Measurements from ENCODE around the gene REG3G. TPM values are rescaled to one million over a fixed set of nuclear protein-coding genes. Genes with fewer than 3 reads are reported as not detected.

The REG3G gene
- total and polyA plus RNA-seq, 10 of the 15 experiments (the other 5 are each of a cell fraction or from before 2014, with no cell fraction given): 0.33 TPM; not detected in 9

- H4K20me1 ChIP-seq (ENCODE audit: control insufficient read depth, insufficient read depth): no peaks in the 10 kb centered on the region
- H3K27ac ChIP-seq (ENCODE audit: control insufficient read depth, insufficient read depth): no peak overlapping the region
- FAIRE-seq (no peak), ATAC-seq (no peak), DNase-seq (ENCODE audit: low read depth, low spot score) (no peak)
- H3K4me2 ChIP-seq (ENCODE audit: control insufficient read depth, insufficient read depth): no peak overlapping the region
- H3K36me3 ChIP-seq (ENCODE audit: control insufficient read depth in 2 of 2, insufficient read depth in 2 of 2, low read length in 1 of 2): no peaks in the 10 kb centered on the region
- H3K4me1 ChIP-seq (ENCODE audit: control insufficient read depth, insufficient read depth, low read length): peaks cover 12% of the 10 kb centered on the region
- RAD21 ChIA-PET (ENCODE audit: unreplicated experiment): no interaction called here
- intact Hi-C loops (cut with micrococcal nuclease; ENCODE audit: unreplicated experiment): no loop called here
- POLR2A ChIA-PET: no interaction called here
- H3K79me2 ChIP-seq (ENCODE audit: control insufficient read depth, insufficient read depth, low read length): no peaks in the 10 kb centered on the region
- no peak overlapping the region for H3K9ac ChIP-seq (ENCODE audit: control insufficient read depth, insufficient read depth, low read length)
- CTCF ChIA-PET: interaction anchor here (1.9 kb wide), 1 partner anchor 13 kb away, joined by 6 read pairs; no protein-coding TSS in a partner anchor
- in situ Hi-C loops (cut with MboI): loop anchor here (10.0 kb wide), 1 partner anchor 631 kb away; no protein-coding TSS in a partner anchor
- H3K27me3 ChIP-seq (replicated peaks in 1 of 2; ENCODE audit: control insufficient read depth in 2 of 2, insufficient read depth in 2 of 2, low read length in 1 of 2): no peaks in the 10 kb centered on the region
- no TSS peak for BruUV-seq (replicated peaks)
- TF ChIP-seq DPF2 (IDR thresholded peaks at IDR 0.05): no peak
- no peak for TF ChIP-seq HSF1 (IDR thresholded peaks at IDR 0.05; ENCODE audit: low read depth, low read length)
- TF ChIP-seq BRCA1 (IDR thresholded peaks at IDR 0.05; ENCODE audit: low read depth, low read length): no peak
- TF ChIP-seq YBX1 (IDR thresholded peaks at IDR 0.05): no peak
- TF ChIP-seq NFIC (IDR thresholded peaks at IDR 0.05; ENCODE audit: low read depth, low read length): no peak
- no peak for TF ChIP-seq ELK1 (IDR thresholded peaks at IDR 0.05; ENCODE audit: low read depth, low read length)
- no peak for TF ChIP-seq ESRRA (IDR thresholded peaks at IDR 0.05; ENCODE audit: low read length)
- SMC1A ChIA-PET (ENCODE audit: uncharacterized antibody, unreplicated experiment): no interaction called here
- 0% methylated on average over 1 of the region's 1 CpG for WGBS (ENCODE audit: insufficient coverage, insufficient replicate concordance, low lambda C conversion rate, missing lambda C conversion rate)
- H3K9me3 ChIP-seq (replicated peaks; ENCODE audit: control insufficient read depth, insufficient read depth, low read length): no peaks in the 10 kb centered on the region
- no peak overlapping the region for H3K4me3 ChIP-seq
- H2AFZ ChIP-seq (ENCODE audit: control insufficient read depth, low read depth, low read length): no peak overlapping the region
These were observed 39.9 kb upstream of the REG3G start for GRCh38 chr2:78985558-78985957.
